Inflammatory macrophage treated with lipopolysaccharide for 4 hours (primary cell): Measurements from ENCODE around the gene PLEKHG5.
"Not testable (repeated sequence)": the region's sequence is repeated elsewhere in the genome, so short reads cannot be mapped to it uniquely, and the experiment has no call there.

Experiments
- DNase-seq: peaks from one replicate; pipeline ENCODE4 v3.0.0-alpha.2; 2020

PLEKHG5 gene

GRCh38 chr1:6445062-6445763 lies 46.3 kb downstream of the PLEKHG5 start:
- peak; percentile 24 for DNase-seq

DNA sequence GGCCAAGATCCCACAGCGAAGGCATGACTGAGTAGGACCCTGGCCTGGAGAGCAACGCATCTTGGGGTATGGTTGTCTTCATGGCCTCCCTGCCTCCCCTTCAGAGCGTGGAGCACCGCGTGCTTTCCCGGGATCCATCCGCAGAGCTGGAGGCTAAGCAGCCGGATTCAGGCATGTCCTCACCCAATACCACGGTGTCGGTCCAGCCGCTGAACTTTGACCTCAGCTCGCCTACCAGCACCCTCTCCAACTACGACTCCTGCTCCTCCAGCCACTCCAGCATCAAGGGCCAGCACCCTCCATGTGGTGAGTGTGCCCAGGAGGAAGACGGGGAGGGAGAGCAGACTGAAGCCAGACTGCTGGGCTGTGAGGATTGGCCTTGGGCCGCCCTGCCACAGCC lies 47.1 kb downstream of the PLEKHG5 start:
- DNase-seq: no peak

- DNase-seq: no peak
Measured at GRCh38 chr1:6443339-6444115, 47.9 kb downstream of the PLEKHG5 start.

DNA sequence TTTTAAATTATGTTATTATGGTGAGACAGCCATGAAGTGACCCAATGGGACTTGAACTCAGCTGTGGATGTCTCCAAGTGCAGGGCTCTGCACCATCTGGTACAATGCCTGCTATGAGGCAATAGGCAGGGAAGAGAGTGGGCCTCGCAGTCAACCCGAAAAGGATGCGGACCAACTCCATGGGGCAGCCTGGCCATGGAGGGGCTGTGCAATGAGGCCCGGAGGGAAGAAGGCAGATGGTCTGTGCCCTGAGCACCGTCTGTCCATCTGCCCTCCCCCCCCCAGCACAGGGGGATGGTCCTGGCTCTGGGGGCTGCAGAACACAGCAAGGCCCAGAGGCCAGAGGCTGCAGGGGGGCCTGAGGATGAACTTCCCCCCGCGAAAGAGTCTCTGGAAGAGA lies 49.9 kb downstream of the PLEKHG5 start:
- DNase-seq: no peak

DNA sequence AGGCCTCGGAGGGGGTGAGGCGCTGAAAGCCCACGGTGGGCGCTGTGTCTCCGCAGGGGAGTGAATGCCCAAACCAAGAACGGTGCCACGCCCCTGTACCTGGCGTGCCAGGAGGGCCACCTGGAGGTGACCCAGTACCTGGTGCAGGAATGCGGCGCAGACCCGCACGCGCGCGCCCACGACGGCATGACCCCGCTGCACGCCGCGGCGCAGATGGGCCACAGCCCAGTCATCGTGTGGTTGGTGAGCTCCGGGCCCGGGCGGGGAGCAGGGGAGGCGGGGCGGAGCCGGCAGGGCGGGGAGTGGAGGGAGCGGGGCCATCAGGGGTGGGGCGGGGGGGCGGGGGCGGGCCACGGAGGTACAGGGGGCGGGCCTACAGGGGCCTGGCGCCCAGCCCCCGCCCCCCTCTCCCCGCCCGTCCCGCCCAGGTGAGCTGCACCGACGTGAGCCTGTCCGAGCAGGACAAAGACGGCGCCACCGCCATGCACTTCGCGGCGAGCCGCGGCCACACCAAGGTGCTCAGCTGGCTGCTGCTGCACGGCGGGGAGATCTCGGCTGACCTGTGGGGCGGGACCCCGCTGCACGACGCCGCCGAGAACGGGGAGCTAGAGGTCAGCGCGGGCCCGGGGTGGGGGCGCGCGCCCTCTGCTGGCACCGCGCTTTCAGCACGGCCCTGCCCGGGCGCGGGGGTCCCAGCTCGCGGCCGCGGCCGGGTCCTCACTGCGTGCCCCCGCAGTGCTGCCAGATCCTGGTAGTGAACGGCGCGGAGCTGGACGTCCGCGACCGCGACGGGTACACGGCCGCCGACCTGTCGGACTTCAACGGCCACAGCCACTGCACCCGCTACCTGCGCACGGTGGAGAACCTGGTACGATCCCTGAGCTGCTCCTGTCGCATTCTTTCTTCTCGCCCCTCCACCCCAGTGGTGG lies 51.0 kb downstream of the PLEKHG5 start:
- DNase-seq: peak; percentile 25

DNA sequence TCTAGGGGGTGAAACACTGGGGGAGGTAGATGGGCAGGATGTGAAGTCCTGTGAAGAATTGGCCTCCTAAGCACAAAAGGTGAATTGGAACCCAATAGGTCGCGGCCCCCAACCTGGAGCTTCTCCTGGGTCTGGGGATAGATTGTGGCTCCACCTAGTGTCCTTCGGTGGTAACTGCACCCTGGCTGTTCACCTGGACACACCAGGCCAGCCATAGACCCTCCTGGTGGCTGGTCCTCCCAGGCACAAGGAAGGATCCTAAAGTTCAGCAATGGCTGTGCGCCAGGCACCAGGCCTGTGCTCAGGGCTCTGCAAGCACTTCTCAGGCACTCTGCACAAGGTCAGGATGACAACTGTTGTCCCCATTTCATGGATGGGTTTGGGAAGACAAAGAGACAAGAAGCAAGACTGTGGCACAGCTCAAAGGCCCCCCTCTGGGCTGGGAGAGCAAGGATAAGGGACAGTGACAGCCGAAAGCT lies 53.4 kb downstream of the PLEKHG5 start:
- DNase-seq: peak; percentile 34

GRCh38 chr1:6437012-6437700 lies 54.3 kb downstream of the PLEKHG5 start:
- not testable (repeated sequence) for DNase-seq

DNA sequence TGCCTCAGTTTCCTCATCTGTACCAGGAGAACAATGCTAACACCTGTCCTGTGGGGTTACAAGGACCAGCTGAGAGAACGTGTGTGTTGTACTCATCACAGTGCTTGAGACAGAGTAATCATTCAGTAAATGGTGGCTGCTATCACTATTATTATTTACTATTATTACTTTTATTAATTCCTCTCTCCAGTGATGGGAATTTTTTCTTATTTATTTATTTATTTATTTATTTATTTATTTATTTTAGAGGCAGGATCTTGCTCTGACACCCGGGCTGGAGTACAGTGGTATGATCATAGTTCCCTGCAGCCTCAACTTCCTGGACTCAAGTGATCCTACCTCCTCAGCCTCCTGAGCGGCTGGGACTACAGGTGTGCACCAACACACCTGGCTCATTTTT lies 55.2 kb downstream of the PLEKHG5 start:
- not testable (repeated sequence) for DNase-seq

GRCh38 chr1:6435547-6435946 lies 55.9 kb downstream of the PLEKHG5 start:
- DNase-seq: no peak

GRCh38 chr1:6435129-6435528 lies 56.3 kb downstream of the PLEKHG5 start:
- no peak for DNase-seq

- no peak for DNase-seq
Measured at GRCh38 chr1:6434186-6434585, 57.3 kb downstream of the PLEKHG5 start.

DNA sequence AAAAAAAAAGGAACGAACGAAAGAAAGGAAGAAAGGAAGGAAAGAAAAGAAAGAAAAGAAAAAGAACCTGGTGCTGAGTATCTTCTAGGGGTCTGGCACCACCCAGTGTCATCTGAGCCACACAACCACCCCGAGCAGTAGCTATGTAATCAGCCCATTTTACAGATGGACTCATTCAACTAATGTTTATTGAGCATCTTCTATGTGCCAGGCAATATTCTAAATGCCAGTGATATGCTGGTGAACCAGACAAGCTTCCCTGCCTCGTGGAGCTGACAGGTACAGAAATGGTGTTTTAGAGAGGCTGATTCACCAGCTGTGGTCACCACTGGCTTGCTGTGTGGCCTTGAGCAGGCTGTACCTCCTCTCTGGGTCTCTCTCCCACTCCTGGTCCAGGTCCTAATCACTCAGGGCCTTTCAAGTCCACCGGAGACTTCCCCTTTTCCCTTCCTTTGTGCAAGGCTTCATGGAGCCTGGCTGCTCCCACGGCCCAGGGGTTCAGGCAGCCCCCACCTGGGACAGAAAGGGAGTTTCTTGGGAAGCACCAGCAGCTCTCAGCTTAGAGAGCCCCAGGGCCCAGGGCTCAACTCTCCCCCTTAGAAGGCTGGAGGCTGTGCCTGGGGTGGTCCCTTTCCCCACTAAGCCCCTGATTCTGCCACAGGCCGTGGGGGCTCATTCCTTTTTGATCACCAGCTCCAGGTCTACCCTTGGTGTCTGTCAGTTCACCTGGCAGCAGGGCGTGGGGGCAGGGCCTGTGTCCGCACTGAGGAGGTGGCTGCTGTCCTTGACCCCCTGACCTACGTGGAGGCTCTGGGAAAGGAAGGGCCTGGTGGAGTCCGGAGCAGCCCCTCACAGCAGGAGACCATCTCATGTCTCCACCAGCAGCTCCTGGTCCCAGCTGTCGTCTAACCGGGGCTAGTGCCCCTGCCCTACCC lies 59.6 kb downstream of the PLEKHG5 start:
- DNase-seq: not testable (repeated sequence)

DNA sequence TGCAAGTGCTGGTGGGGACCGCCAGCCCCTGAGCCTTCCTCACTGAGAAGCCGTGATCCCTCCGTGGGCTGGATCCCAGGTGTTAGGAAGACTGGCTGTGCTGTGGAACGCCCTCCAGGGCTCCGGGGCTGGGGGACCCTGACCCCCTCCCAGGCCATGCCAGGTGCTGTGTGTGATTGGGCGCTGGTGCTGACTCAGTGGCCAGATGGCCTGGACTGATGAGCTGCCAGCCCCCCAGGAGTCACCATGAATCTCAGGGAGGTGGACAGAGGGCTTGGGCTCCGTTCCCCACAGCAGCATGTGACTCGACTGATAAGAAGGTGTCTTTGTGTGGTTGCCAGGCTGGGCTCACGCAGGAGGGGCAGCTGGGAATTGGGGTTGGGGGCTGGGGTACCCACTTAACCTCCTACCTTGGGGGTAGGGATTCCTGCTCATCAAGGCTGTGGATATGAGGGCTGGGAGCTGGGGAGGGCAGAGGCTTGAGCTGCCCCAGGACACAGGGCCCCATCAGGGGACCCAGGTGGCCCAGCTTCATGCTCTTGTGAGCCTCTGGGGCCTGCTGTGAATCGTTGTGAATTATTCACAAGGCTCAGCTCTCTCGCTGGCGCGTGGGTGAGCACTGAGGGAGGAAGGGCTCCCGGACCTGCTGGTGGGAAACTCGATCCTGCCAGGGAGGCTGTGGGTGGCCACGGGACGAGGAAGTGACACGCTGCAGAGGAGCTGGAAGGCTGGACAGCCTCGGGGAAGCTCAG lies 61.6 kb downstream of the PLEKHG5 start:
- peak; percentile 60 for DNase-seq

GRCh38 chr1:6428453-6428852 lies 63.0 kb downstream of the PLEKHG5 start:
- DNase-seq: not testable (repeated sequence)

DNA sequence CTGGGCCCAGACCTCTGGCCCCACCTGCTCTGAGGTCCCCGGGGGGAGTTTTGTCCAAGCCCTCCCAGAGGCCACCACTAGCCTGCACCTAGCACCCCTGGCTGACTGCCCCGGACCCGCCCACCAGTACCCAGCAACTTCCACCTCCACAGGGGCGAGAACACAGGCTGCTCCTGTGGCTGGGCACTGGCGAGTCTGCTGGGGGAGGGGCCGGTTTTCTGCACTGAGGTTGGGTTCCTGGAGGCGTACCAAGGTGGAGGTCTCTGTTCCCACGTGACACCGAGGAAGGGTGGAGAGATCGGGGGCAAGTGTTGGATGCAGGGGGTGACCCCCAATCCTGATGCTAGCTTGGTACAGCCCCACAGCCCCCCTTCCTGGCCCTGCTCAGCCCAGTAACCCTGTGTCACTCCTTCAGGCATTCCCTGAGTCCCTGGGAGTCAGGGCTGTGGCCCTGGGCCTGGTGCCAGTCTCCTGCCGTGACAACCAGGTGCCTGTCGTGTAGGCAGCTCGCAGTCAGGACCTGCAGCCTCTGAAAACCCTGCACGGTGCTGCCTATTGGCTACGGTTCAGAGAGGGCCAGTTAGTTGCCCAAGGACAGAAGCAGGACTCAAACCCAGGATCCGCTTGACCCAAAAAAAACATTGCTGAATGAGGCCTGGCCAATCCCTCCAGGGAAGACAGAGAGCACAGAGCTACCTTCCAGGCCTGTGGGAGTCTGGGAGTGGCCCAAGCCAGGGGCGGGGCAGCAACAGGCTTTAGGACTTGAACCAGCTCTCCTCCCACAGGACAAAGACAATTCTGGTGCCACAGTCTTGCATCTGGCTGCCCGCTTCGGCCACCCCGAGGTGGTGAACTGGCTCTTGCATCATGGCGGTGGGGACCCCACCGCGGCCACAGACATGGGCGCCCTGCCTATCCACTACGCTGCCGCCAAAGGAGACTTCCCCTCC lies 63.8 kb downstream of the PLEKHG5 start:
- DNase-seq: no peak

GRCh38 chr1:6426972-6427350 lies 64.5 kb downstream of the PLEKHG5 start:
- no peak for DNase-seq

GRCh38 chr1:6426277-6426971 lies 65.0 kb downstream of the PLEKHG5 start:
- DNase-seq: no peak

DNA sequence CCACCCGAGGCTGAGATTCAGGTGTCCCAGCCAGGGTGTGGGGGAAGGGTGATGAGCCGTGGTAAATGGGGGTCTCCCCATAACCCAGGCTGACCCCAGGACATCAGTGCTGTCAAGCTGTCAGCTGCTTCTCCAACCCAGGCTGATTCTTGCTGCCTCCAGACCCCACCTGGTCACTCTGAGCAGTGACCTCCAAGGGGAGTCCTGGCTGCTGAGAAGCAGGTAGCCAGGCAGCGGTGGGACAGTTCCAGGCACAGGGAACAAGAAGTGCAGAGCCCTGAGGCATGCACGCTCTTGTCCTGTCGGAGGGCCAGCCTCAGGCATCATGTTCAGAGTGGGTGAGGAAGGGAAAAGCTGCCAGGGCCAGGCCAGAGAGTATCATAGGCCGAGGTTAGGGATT lies 65.8 kb downstream of the PLEKHG5 start:
- DNase-seq: no peak
